CD4-positive, alpha-beta T cell treated with Interleukin-2 at 100 ng/mL for 4 hours (primary cell): ENCODE results near the gene BLOC1S3.

Experiments used
- DNase-seq: peaks from one replicate; pipeline ENCODE4 v3.0.0-alpha.2; 2020; ENCODE audit warnings: low spot score

Gene BLOC1S3

GRCh38 chr19:45146741-45147205 lies 31.8 kb upstream of the BLOC1S3 start:
- DNase-seq = no peak

- DNase-seq = no peak
Measured at GRCh38 chr19:45147835-45148676, 30.5 kb upstream of the BLOC1S3 start.

- no peak for DNase-seq
Measured at GRCh38 chr19:45149129-45149528, 29.5 kb upstream of the BLOC1S3 start.

GRCh38 chr19:45150180-45150579 lies 28.4 kb upstream of the BLOC1S3 start:
- no peak for DNase-seq

- no peak for DNase-seq
Measured at GRCh38 chr19:45150751-45151281, 27.8 kb upstream of the BLOC1S3 start.

GRCh38 chr19:45151320-45151719 lies 27.3 kb upstream of the BLOC1S3 start:
- DNase-seq = no peak

- DNase-seq = no peak
Measured at GRCh38 chr19:45151821-45152503, 26.6 kb upstream of the BLOC1S3 start.

- peak; percentile 55 for DNase-seq
Measured at GRCh38 chr19:45152504-45153338, 25.9 kb upstream of the BLOC1S3 start.

GRCh38 chr19:45153339-45154063 lies 25.1 kb upstream of the BLOC1S3 start:
- DNase-seq = peak; percentile 26

- no peak for DNase-seq
Measured at GRCh38 chr19:45154064-45154827, 24.3 kb upstream of the BLOC1S3 start.

- DNase-seq = no peak
Measured at GRCh38 chr19:45156011-45156630, 22.5 kb upstream of the BLOC1S3 start.

- DNase-seq = no peak
Measured at GRCh38 chr19:45156751-45157150, 21.8 kb upstream of the BLOC1S3 start.

GRCh38 chr19:45158503-45159209 lies 19.9 kb upstream of the BLOC1S3 start:
- DNase-seq = no peak

- DNase-seq = no peak
Measured at GRCh38 chr19:45159210-45159970, 19.2 kb upstream of the BLOC1S3 start.

- DNase-seq = no peak
Measured at GRCh38 chr19:45159971-45160324, 18.6 kb upstream of the BLOC1S3 start.

- DNase-seq = no peak
Measured at GRCh38 chr19:45160870-45161737, 17.5 kb upstream of the BLOC1S3 start, which contains the start of gene NKPD1. TSS of gene NKPD1 (minus strand) at chr19:45160982. CDS start at chr19:45160150, 832 bp downstream.

GRCh38 chr19:45161738-45162607 lies 16.6 kb upstream of the BLOC1S3 start:
- DNase-seq = no peak
